GM23248 (cell line): ENCODE results near the gene GNG2. TPM values are rescaled to one million over a fixed set of nuclear protein-coding genes. Genes with fewer than 3 reads are reported as not detected.

ENCODE experiments used
- DNase-seq: peaks from one replicate; pipeline ENCODE4 v3.0.0-alpha.2; 2015
- H2AFZ ChIP-seq: fragments of 200-600 bp; sonication (generic); 2 replicates; pipeline ENCODE4 v1.6.1; 2016; ENCODE audit warnings: antibody characterized with exemption
- H3F3A ChIP-seq: fragments of 200-600 bp; sonication (generic); 2 replicates; pipeline ENCODE4 v1.6.1; 2016; ENCODE audit warnings: mild to moderate bottlenecking, antibody characterized with exemption, mixed run types; ENCODE audit not compliant: insufficient read depth
- H3K27ac ChIP-seq: fragments of 200-600 bp; sonication (generic); 2 replicates; pipeline ENCODE4 v1.5.1; 2016; ENCODE audit warnings: mild to moderate bottlenecking
- H3K27me3 ChIP-seq: fragments of 200-600 bp; sonication (generic); replicated peaks from 2 replicates; pipeline ENCODE4 v1.6.1; 2016; ENCODE audit warnings: mild to moderate bottlenecking; ENCODE audit not compliant: insufficient read depth
- H3K36me3 ChIP-seq: fragments of 200-600 bp; sonication (generic); 2 replicates; pipeline ENCODE4 v1.6.1; 2016; ENCODE audit warnings: low read depth, mild to moderate bottlenecking
- H3K4me1 ChIP-seq: fragments of 200-600 bp; sonication (generic); 2 replicates; pipeline ENCODE4 v1.6.1; 2016; ENCODE audit warnings: mild to moderate bottlenecking; ENCODE audit not compliant: insufficient read depth
- H3K4me2 ChIP-seq: fragments of 200-600 bp; sonication (generic); one replicate; pipeline ENCODE4 v1.6.1; 2016; ENCODE audit warnings: mild to moderate bottlenecking; ENCODE audit not compliant: unreplicated experiment
- H3K4me3 ChIP-seq: fragments of 200-600 bp; sonication (generic); 2 replicates; pipeline ENCODE4 v1.5.1; 2016; ENCODE audit warnings: mild to moderate bottlenecking
- H3K79me2 ChIP-seq: fragments of 200-600 bp; sonication (generic); 2 replicates; pipeline ENCODE4 v1.6.1; 2016; ENCODE audit warnings: mild to moderate bottlenecking; ENCODE audit not compliant: insufficient read depth
- H3K9ac ChIP-seq: fragments of 200-600 bp; sonication (generic); 2 replicates; pipeline ENCODE4 v1.6.1; 2016; ENCODE audit warnings: mild to moderate bottlenecking
- H3K9me2 ChIP-seq: fragments of 200-600 bp; sonication (generic); 2 replicates; pipeline ENCODE4 v1.6.1; 2016; ENCODE audit warnings: mixed run types, mild to moderate bottlenecking, moderate library complexity; ENCODE audit not compliant: insufficient read depth
- H3K9me3 ChIP-seq: fragments of 200-600 bp; sonication (generic); one replicate; pipeline ENCODE4 v1.6.1; 2017; ENCODE audit warnings: low read depth
- H4K20me1 ChIP-seq: fragments of 200-600 bp; sonication (generic); 2 replicates; pipeline ENCODE4 v1.6.0; 2016; ENCODE audit not compliant: insufficient read depth
- EZH2 ChIP-seq: fragments of 200-600 bp; sonication (generic); IDR thresholded peaks from 2 replicates; pipeline ENCODE4 v1.6.1; 2018; ENCODE audit warnings: antibody characterized with exemption, mild to moderate bottlenecking; ENCODE audit not compliant: insufficient read depth, poor library complexity, severe bottlenecking
- EZH2phosphoT487 ChIP-seq: fragments of 200-600 bp; sonication (generic); IDR thresholded peaks from 2 replicates; pipeline ENCODE4 v1.6.1; 2018; ENCODE audit warnings: antibody characterized with exemption, moderate library complexity, mild to moderate bottlenecking, low read depth; ENCODE audit not compliant: insufficient read depth
- WGBS, 2 experiments: methylation state at CpG; one replicate each; pipeline ENCODE4 v1.1.6; 2015 to 2017; ENCODE audit warnings: low lambda C conversion rate in 2 of 2, low coverage in 1 of 2; ENCODE audit errors: missing lambda C conversion rate in 2 of 2; 5-methylcytosine and 5-hydroxymethylcytosine counted together
- in situ Hi-C: fragments of 300-500 bp; cut with MboI; formaldehyde crosslinking; loops from 2 replicates; pipeline ENCODE4 v1.15.0; 2020
- polyA plus RNA-seq: library from polyadenylated mRNA; unstranded; fragments of >200 nt; fragmentation: Nextera tagmentation; extraction: Ambion mirVana; gene quantifications from 2 replicates; pipeline ENCODE4 v1.2.1, GENCODE V29; 2016
- total RNA-seq: library from RNA; depleted of rRNA; stranded (reverse); fragments of >200 nt; shearing (Covaris generic); gene quantifications from 2 replicates; pipeline ENCODE4 v1.2.3, GENCODE V29; 2014

Gene GNG2
- total and polyA plus RNA-seq, 2 experiments from 2014 or later = 13.8 to 16.5 TPM

GRCh38 chr14:51836417-51836816, 24.0 kb upstream of the GNG2 start:
- H3K36me3 ChIP-seq = no peaks in the 10 kb centered on the region
- peaks cover 8% of the 10 kb centered on the region for H3K4me1 ChIP-seq
- H3K79me2 ChIP-seq = no peaks in the 10 kb centered on the region
- no peaks in the 10 kb centered on the region for H3K9me2 ChIP-seq
- no peak overlapping the region for H3K9ac ChIP-seq
- no peaks in the 10 kb centered on the region for H3K27me3 ChIP-seq
- no peak overlapping the region for H2AFZ ChIP-seq
- no peak for TF ChIP-seq EZH2phosphoT487
- H3K27ac ChIP-seq = no peak overlapping the region
- H3K4me3 ChIP-seq = no peak overlapping the region
- in situ Hi-C loops = no loop called here
- DNase-seq = no peak
- no peak overlapping the region for H3K4me2 ChIP-seq
- H4K20me1 ChIP-seq = no peaks in the 10 kb centered on the region
- no peaks in the 10 kb centered on the region for H3F3A ChIP-seq
- H3K9me3 ChIP-seq = no peaks in the 10 kb centered on the region

DNA sequence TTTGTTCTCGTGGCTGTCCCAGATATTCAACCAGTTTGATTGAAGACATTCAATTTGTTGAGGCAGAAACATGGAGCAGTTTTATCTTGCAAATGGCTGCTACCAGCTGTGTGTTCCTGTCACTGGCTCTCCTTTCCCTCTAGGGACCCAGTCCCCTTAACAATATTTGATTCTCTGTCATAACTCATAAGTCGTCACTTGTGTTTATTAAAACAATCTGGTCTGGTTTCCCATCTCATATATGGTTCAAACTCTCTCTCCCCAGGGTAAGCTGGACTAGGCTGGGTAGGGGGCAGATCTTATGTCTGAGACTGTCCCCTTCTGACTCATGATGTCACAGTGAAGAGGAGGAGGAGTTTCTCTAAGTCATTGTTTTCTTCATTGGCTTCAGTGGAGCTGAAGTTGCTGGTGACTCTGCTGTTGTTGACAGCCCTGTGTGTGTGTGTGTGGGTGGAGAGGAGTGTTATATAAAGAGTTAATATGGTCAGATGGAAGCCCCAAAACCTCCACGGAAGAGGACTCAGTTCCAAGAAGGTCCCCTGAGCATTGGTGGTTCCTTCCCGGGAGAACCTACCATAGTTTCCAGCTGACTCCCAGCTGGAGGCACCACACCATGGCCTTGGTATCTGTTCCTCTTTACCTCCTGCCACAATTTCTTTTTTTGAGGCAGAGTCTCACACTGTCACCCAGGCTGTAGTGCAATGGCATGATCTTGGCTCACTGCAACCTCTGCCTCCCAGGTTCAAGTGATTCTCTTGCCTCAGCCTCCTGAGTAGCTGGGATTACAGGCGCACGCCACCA, 16.1 kb upstream of the GNG2 start:
- H3K27ac ChIP-seq = no peak overlapping the region
- DNase-seq = peak; percentile 2
- TF ChIP-seq EZH2phosphoT487 = no peak
- no peak for TF ChIP-seq EZH2
- no peak overlapping the region for H2AFZ ChIP-seq
- no peaks in the 10 kb centered on the region for H3K79me2 ChIP-seq
- no peak overlapping the region for H3K9ac ChIP-seq
- no peaks in the 10 kb centered on the region for H3K9me2 ChIP-seq
- no peaks in the 10 kb centered on the region for H3K9me3 ChIP-seq
- 73 to 83% methylated on average over 6 of the region's 6 CpGs for WGBS, 2 experiments
- no peaks in the 10 kb centered on the region for H4K20me1 ChIP-seq
- H3K4me1 ChIP-seq = peaks cover 20% of the 10 kb centered on the region
- H3K27me3 ChIP-seq = no peaks in the 10 kb centered on the region
- H3K36me3 ChIP-seq = no peaks in the 10 kb centered on the region
- H3K4me3 ChIP-seq = no peak overlapping the region
- in situ Hi-C loops = no loop called here
- H3K4me2 ChIP-seq = no peak overlapping the region
- H3F3A ChIP-seq = no peaks in the 10 kb centered on the region; the same call in none of the 2 replicates

- in situ Hi-C loops = no loop called here
- DNase-seq = peak; percentile 51
Observed at GRCh38 chr14:51845811-51846210, 14.6 kb upstream of the GNG2 start.

DNA sequence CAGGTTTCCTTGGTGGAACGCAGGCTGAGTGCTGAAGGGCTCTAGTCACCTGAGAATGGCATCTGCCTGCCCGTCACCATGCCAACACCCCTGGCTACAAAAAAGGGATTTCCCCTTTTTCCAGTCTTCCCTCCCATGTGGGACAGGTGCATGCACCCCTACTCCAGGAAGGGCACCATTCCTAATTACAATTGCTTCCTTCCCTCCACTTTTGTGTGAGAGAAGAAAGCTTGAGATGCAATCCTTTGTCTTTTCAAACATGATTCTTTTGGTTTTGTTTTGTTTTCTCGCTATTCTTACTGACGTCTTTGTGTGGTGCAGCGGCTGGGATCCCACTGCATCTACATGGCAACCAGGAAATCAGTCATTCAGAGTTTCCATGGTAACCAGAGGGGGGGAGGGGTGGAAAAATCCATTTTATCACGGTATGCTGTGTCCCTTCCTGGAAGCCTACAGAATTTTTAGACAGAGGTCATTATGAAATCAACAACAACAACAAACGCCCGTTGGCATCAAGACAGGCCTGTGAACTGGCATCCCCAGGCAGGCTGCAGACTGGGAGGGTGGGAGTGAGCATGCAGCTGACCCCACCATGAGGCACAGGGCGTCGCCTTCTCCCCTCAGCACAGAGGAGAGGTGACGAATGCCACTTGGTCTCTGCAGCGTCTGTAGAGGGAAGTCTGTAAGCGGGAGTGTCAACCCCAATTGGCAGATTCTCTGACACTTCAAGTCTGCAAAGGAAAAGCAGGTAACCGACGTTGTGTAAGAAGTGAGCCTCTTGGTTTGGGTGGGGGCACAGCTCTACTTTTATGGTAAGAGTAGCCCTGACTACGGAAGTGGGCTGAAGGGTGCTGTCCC, 13.6 kb upstream of the GNG2 start:
- no peak overlapping the region for H3K4me3 ChIP-seq
- no peaks in the 10 kb centered on the region for H3K9me3 ChIP-seq
- H3K4me2 ChIP-seq = no peak overlapping the region
- H2AFZ ChIP-seq = no peak overlapping the region
- no peak overlapping the region for H3K27ac ChIP-seq
- H3K27me3 ChIP-seq = no peaks in the 10 kb centered on the region
- H3F3A ChIP-seq = no peaks in the 10 kb centered on the region; the same call in none of the 2 replicates
- TF ChIP-seq EZH2 = no peak
- no peak for TF ChIP-seq EZH2phosphoT487
- peaks cover 28% of the 10 kb centered on the region for H3K4me1 ChIP-seq
- H3K9me2 ChIP-seq = no peaks in the 10 kb centered on the region
- no peaks in the 10 kb centered on the region for H3K36me3 ChIP-seq
- H3K79me2 ChIP-seq = no peaks in the 10 kb centered on the region
- H4K20me1 ChIP-seq = no peaks in the 10 kb centered on the region
- no peak overlapping the region for H3K9ac ChIP-seq
- DNase-seq = no peak
- WGBS, 2 experiments = 50 to 53% methylated on average over 16 of the region's 16 CpGs
- in situ Hi-C loops = no loop called here

More at GRCh38 chr14:51845811-51846210, 14.6 kb upstream of the GNG2 start:
- Histone ChIP-seq H3K27ac (no peak overlapping the region), H3K4me2 (no peak overlapping the region), H3K27me3 (no peaks in the 10 kb centered on the region), H3K4me1 (peaks cover 26% of the 10 kb centered on the region), H3K9me2 (no peaks in the 10 kb centered on the region), H4K20me1 (no peaks in the 10 kb centered on the region), H2AFZ (no peak overlapping the region), H3K4me3 (no peak overlapping the region), H3F3A (no peaks in the 10 kb centered on the region; the same call in none of the 2 replicates), H3K9ac (no peak overlapping the region), H3K79me2 (no peaks in the 10 kb centered on the region), H3K36me3 (no peaks in the 10 kb centered on the region), H3K9me3 (no peaks in the 10 kb centered on the region)
- TF ChIP-seq EZH2phosphoT487 (no peak), EZH2 (no peak)
- 87 to 90% methylated on average over 3 of the region's 3 CpGs for WGBS, 2 experiments
